Esophagus muscularis mucosa (tissue), 4 donors: ENCODE data around the gene GAL. TPM values are rescaled to one million over a fixed set of nuclear protein-coding genes. Genes with fewer than 3 reads are reported as not detected.

ENCODE experiments used
- DNase-seq: peaks from one replicate; pipeline ENCODE4 v3.0.0-alpha.2; 2017; ENCODE audit errors: extremely low spot score
- H3K27ac ChIP-seq, 4 donors: fragments of 200-600 bp; sonication (generic); replicated peaks in 1 of 4; 1 replicate in 3 of 4; 2 replicates in 1 of 4; pipeline ENCODE4 v1.5.1; 2016 to 2019; ENCODE audit warnings: mild to moderate bottlenecking in 1 of 4
- H3K27me3 ChIP-seq, 4 donors: fragments of 200-600 bp; sonication (generic); one replicate each; pipeline versions ENCODE4 v1.5.1 to v1.6.0; 2016 to 2019
- H3K36me3 ChIP-seq, 4 donors: fragments of 200-600 bp; sonication (generic); one replicate each; pipeline ENCODE4 v1.5.1; 2016 to 2019
- H3K4me1 ChIP-seq, 4 donors: fragments of 200-600 bp; sonication (generic); one replicate each; pipeline ENCODE4 v1.5.1; 2016 to 2019
- H3K4me3 ChIP-seq, 4 donors: fragments of 200-600 bp; sonication (generic); 1 replicate in 2 of 4; 2 replicates in 2 of 4; pipeline ENCODE4 v1.5.1; 2016 to 2019; ENCODE audit warnings: mild to moderate bottlenecking in 4 of 4, moderate library complexity in 1 of 4
- H3K9me3 ChIP-seq, 4 donors: fragments of 200-600 bp; sonication (generic); 1 replicate in 3 of 4; 2 replicates in 1 of 4; pipeline ENCODE4 v1.5.1; 2016 to 2019
- CTCF ChIP-seq, 3 experiments: fragments of 200-600 bp in 2 of 3; fragments of 450-650 bp in 1 of 3; sonication (generic) in 2 of 3; IDR thresholded peaks; one replicate each; pipeline ENCODE4 v1.5.1; 2017 to 2019; ENCODE audit warnings: antibody characterized with exemption in 3 of 3, mild to moderate bottlenecking in 2 of 3, moderate library complexity in 1 of 3
- EP300 ChIP-seq: sonication (generic); formaldehyde crosslinking; IDR thresholded peaks from one replicate; pipeline ENCODE4 v1.6.1; 2017; ENCODE audit warnings: antibody characterized with exemption
- POLR2A ChIP-seq: fragments of 450-650 bp; IDR thresholded peaks from one replicate; pipeline ENCODE4 v1.6.1; 2017; ENCODE audit warnings: antibody characterized with exemption, moderate library complexity, mild to moderate bottlenecking, low read depth
- POLR2AphosphoS5 ChIP-seq, 2 donors: sonication (generic); formaldehyde crosslinking; IDR thresholded peaks; one replicate each; pipeline ENCODE4 v1.6.1; 2017; ENCODE audit warnings: antibody characterized with exemption in 2 of 2
- WGBS: methylation state at CpG from one replicate; pipeline ENCODE4 v1.1.5; 2018; 5-methylcytosine and 5-hydroxymethylcytosine counted together
- intact Hi-C: fragments of 100-400 bp; cut with DNase I; formaldehyde crosslinking; loops from one replicate; pipeline ENCODE4 v1.15.1; 2023
- total RNA-seq, 4 donors: library from RNA; depleted of rRNA; stranded (reverse); fragments of >200 nt; gene quantifications; one replicate each; pipeline versions ENCODE4 v1.1.0 to v1.2.1, GENCODE V29; 2016

GAL gene
- total RNA-seq, 4 donors from 2014 or later, result 6.0 to 10.2 (median 8.1) TPM; not detected in 1

GRCh38 chr11:68687311-68687710 lies 3.0 kb downstream of the GAL start:
- Histone ChIP-seq H3K4me3 (no peak overlapping the region), H3K4me1 (peaks cover 12 to 18% (median 14%) of the 10 kb centered on the region in 4 donors), H3K27ac (no peak overlapping the region), H3K36me3 (no peaks in the 10 kb centered on the region), H3K27me3 (peaks cover 5 to 77% (median 30%) of the 10 kb centered on the region in 4 donors), H3K9me3 (no peaks in the 10 kb centered on the region)
- no peak for DNase-seq
- WGBS, result 65% methylated on average over 9 of the region's 9 CpGs
- intact Hi-C loops, result no loop called here
- TF ChIP-seq CTCF (IDR thresholded peaks at IDR 0.05) (no peak), POLR2AphosphoS5 (IDR thresholded peaks at IDR 0.05) (no peak), POLR2A (no peak), EP300 (no peak)

- no peak overlapping the region for H3K4me3 ChIP-seq
- TF ChIP-seq POLR2AphosphoS5 (IDR thresholded peaks at IDR 0.05) (no peak), EP300 (no peak), POLR2A (no peak), CTCF (IDR thresholded peaks at IDR 0.05) (no peak)
- no peak for DNase-seq
- intact Hi-C loops, result no loop called here
- no peaks in the 10 kb centered on the region for H3K9me3 ChIP-seq
- H3K27me3 ChIP-seq, result peaks cover 5 to 81% (median 30%) of the 10 kb centered on the region in 4 donors
- H3K27ac ChIP-seq, result no peak overlapping the region
- WGBS, result 90% methylated on average over 7 of the region's 14 CpGs
- no peaks in the 10 kb centered on the region for H3K36me3 ChIP-seq
- peaks cover 12 to 18% (median 14%) of the 10 kb centered on the region in 4 donors for H3K4me1 ChIP-seq
Observed at GRCh38 chr11:68687986-68688385, 3.6 kb downstream of the GAL start.

- Histone ChIP-seq H3K36me3 (no peaks in the 10 kb centered on the region), H3K27me3 (peaks cover 5 to 80% (median 25%) of the 10 kb centered on the region in 4 donors), H3K27ac (no peak overlapping the region), H3K4me3 (no peak overlapping the region), H3K9me3 (no peaks in the 10 kb centered on the region), H3K4me1 (peaks cover 12 to 16% (median 14%) of the 10 kb centered on the region in 4 donors)
- WGBS, result 89% methylated on average over 12 of the region's 12 CpGs
- no peak for DNase-seq
- intact Hi-C loops, result no loop called here
- TF ChIP-seq POLR2A, result no peak
- TF ChIP-seq EP300, result no peak
- TF ChIP-seq POLR2AphosphoS5 (IDR thresholded peaks at IDR 0.05), result no peak
- TF ChIP-seq CTCF (IDR thresholded peaks at IDR 0.05), result no peak
Observed at GRCh38 chr11:68688881-68689280, 4.5 kb downstream of the GAL start.

GRCh38 chr11:68689737-68690625 lies 5.6 kb downstream of the GAL start:
- Histone ChIP-seq H3K4me3 (no peak overlapping the region), H3K36me3 (no peaks in the 10 kb centered on the region), H3K27me3 (peaks cover 3 to 80% (median 15%) of the 10 kb centered on the region in 4 donors), H3K4me1 (peaks cover 2 to 5% (median 3%) of the 10 kb centered on the region in 4 donors), H3K9me3 (no peaks in the 10 kb centered on the region), H3K27ac (no peak overlapping the region)
- TF ChIP-seq EP300 (no peak), POLR2AphosphoS5 (IDR thresholded peaks at IDR 0.05) (no peak), CTCF (IDR thresholded peaks at IDR 0.05) (no peak), POLR2A (no peak)
- intact Hi-C loops, result no loop called here
- WGBS, result 67% methylated on average over 14 of the region's 14 CpGs
- no peak for DNase-seq
